ENCODE measurements around the gene UGP2. TPM values are rescaled to one million over a fixed set of nuclear protein-coding genes. Genes with fewer than 3 reads are reported as not detected.
A peak's percentile ranks its signal among the peaks of the same experiment; 100 is the strongest.

Gene UGP2
- total and polyA plus RNA-seq, 4 donors = 76.2 to 723 (median 261) TPM

- peaks cover 7 to 37% (median 19%) of the 10 kb centered on the region in 4 donors for H3K4me1 ChIP-seq (ENCODE audit: control insufficient read depth in 4 of 4, insufficient read depth in 4 of 4, low read length in 3 of 4)
- no peak overlapping the region for H3K27ac ChIP-seq (ENCODE audit: low read depth in 1 of 2, low read length in 2 of 2)
- H3K9ac ChIP-seq (ENCODE audit: low read depth in 1 of 2, low read length in 2 of 2) = no peak overlapping the region
- peak; percentile 45 for DNase-seq (ENCODE audit: low spot score)
- WGBS = 36% methylated on average over 6 of the region's 6 CpGs
- no peak overlapping the region for H3K4me3 ChIP-seq (ENCODE audit: low read depth in 1 of 3, low read length in 3 of 3)
- H3K27me3 ChIP-seq (ENCODE audit: control insufficient read depth in 4 of 4, insufficient read depth in 4 of 4, low read length in 3 of 4) = no peaks in the 10 kb centered on the region
- TF ChIP-seq RAD21 (IDR thresholded peaks at IDR 0.05) (peak; percentile 77 to 81), GABPA (IDR thresholded peaks at IDR 0.05 in 1 of 2, conservative IDR thresholded peaks at IDR 0.05 in 1 of 2) (no peak), NR2F2 (IDR thresholded peaks at IDR 0.05) (no peak), CTCF (IDR thresholded peaks at IDR 0.05; ENCODE audit: low read depth, low read length, missing input control) (peak; percentile 39)
- H3K36me3 ChIP-seq (ENCODE audit: control insufficient read depth in 4 of 4, insufficient read depth in 3 of 4, low read depth in 1 of 4, low read length in 3 of 4) = peaks cover 0 to 80% (median 55%) of the 10 kb centered on the region in 4 donors
- H3K9me3 ChIP-seq (ENCODE audit: control insufficient read depth in 4 of 4, low read length in 3 of 4) = no peaks in the 10 kb centered on the region
Observed at GRCh38 chr2:63861220-63861822, 19.6 kb downstream of the UGP2 start.

DNA sequence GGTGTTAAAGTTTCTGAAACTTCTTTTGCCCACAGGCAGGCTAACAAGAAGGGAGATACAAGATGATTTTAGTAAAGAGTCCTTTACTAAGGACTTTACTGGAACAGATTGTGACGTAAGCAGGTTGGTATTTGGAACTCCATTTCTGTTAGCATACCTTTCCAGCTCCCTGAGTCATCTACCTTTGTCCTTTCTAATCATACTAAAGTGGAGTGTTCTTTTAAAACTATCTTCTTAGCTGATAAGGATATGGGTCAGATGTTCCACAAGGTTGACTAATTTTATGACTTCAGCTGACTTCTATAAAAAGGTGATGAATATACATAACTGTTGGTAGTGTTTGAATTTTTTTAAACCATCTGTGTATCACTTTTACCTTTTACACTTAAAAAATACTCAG lies 21.1 kb downstream of the UGP2 start:
- 56% methylated on average over 1 of the region's 1 CpG for WGBS
- peaks cover 0 to 66% (median 46%) of the 10 kb centered on the region in 4 donors for H3K36me3 ChIP-seq (ENCODE audit: control insufficient read depth in 4 of 4, insufficient read depth in 3 of 4, low read depth in 1 of 4, low read length in 3 of 4)
- H3K9ac ChIP-seq (ENCODE audit: low read depth in 1 of 2, low read length in 2 of 2) = no peak overlapping the region
- H3K27ac ChIP-seq (ENCODE audit: low read depth in 1 of 2, low read length in 2 of 2) = peak overlapping the region; percentile 31 to 57
- H3K4me3 ChIP-seq (ENCODE audit: low read depth in 1 of 3, low read length in 3 of 3) = no peak overlapping the region
- peaks cover 7 to 30% (median 24%) of the 10 kb centered on the region in 4 donors for H3K4me1 ChIP-seq (ENCODE audit: control insufficient read depth in 4 of 4, insufficient read depth in 4 of 4, low read length in 3 of 4)
- H3K27me3 ChIP-seq (ENCODE audit: control insufficient read depth in 4 of 4, insufficient read depth in 4 of 4, low read length in 3 of 4) = no peaks in the 10 kb centered on the region
- DNase-seq (ENCODE audit: low spot score) = no peak
- TF ChIP-seq TAF1 (conservative IDR thresholded peaks at IDR 0.05) (no peak), HNF4G (IDR thresholded peaks at IDR 0.05) (no peak), JUND (IDR thresholded peaks at IDR 0.05) (peak in 1 of 2 donors; percentile 23), NR2F2 (IDR thresholded peaks at IDR 0.05) (no peak), CTCF (IDR thresholded peaks at IDR 0.05; ENCODE audit: low read depth, low read length, missing input control) (no peak)
- TF ChIP-seq, protein P1, sequence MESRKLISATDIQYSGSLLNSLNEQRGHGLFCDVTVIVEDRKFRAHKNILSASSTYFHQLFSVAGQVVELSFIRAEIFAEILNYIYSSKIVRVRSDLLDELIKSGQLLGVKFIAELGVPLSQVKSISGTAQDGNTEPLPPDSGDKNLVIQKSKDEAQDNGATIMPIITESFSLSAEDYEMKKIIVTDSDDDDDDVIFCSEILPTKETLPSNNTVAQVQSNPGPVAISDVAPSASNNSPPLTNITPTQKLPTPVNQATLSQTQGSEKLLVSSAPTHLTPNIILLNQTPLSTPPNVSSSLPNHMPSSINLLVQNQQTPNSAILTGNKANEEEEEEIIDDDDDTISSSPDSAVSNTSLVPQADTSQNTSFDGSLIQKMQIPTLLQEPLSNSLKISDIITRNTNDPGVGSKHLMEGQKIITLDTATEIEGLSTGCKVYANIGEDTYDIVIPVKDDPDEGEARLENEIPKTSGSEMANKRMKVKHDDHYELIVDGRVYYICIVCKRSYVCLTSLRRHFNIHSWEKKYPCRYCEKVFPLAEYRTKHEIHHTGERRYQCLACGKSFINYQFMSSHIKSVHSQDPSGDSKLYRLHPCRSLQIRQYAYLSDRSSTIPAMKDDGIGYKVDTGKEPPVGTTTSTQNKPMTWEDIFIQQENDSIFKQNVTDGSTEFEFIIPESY (IDR thresholded peaks at IDR 0.05) = no peak
- TF ChIP-seq, protein P2, sequence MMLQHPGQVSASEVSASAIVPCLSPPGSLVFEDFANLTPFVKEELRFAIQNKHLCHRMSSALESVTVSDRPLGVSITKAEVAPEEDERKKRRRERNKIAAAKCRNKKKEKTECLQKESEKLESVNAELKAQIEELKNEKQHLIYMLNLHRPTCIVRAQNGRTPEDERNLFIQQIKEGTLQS (IDR thresholded peaks at IDR 0.05) = no peak
- TF ChIP-seq, protein P3, sequence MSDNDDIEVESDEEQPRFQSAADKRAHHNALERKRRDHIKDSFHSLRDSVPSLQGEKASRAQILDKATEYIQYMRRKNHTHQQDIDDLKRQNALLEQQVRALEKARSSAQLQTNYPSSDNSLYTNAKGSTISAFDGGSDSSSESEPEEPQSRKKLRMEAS (IDR thresholded peaks at IDR 0.05) = no peak
- no peaks in the 10 kb centered on the region for H3K9me3 ChIP-seq (ENCODE audit: control insufficient read depth in 4 of 4, low read length in 3 of 4)

Measured in liver (tissue), 9 donors.